A673 (cell line): ENCODE measurements around the gene APOBR. TPM values are rescaled to one million over a fixed set of nuclear protein-coding genes. Genes with fewer than 3 reads are reported as not detected.

Experiments
- BruUV-seq: library from RNA; stranded (reverse); fragments of 400-500 nt; replicated peaks from 2 replicates; lab custom pipeline; 2021; lab: Mats Ljungman, UMichigan
- CTCF ChIA-PET: fragments of 300-600 bp; sonication (Branson Sonifier 250); formaldehyde crosslinking; loops from one replicate; lab custom pipeline; 2022; ENCODE audit warnings: antibody characterized with exemption; lab: Charles Lee
- POLR2A ChIA-PET: fragments of 300-600 bp; sonication (Branson Sonifier 250); formaldehyde crosslinking; loops from one replicate; lab custom pipeline; 2022; ENCODE audit warnings: antibody characterized with exemption; ENCODE audit not compliant: low non-redundant PET; lab: Charles Lee
- DNase-seq: peaks from one replicate; pipeline ENCODE4 v3.0.0-alpha.2; 2015; ENCODE audit warnings: low spot score
- H3K27ac ChIP-seq: fragments of 200-600 bp; sonication (generic); 2 replicates; pipeline ENCODE4 v1.5.1; 2016; ENCODE audit warnings: mixed run types, low read depth, mild to moderate bottlenecking, mixed read lengths, antibody characterized with exemption, low read length; ENCODE audit not compliant: poor library complexity, severe bottlenecking
- H3K27me3 ChIP-seq: fragments of 200-600 bp; sonication (generic); replicated peaks from 2 replicates; pipeline ENCODE4 v1.6.1; 2017; ENCODE audit warnings: mixed run types, low read depth, mild to moderate bottlenecking, mixed read lengths, antibody characterized with exemption, low read length; ENCODE audit not compliant: insufficient read depth, poor library complexity
- H3K36me3 ChIP-seq: fragments of 200-600 bp; sonication (generic); 2 replicates; pipeline ENCODE4 v1.6.1; 2016; ENCODE audit warnings: mixed run types, mild to moderate bottlenecking, mixed read lengths, antibody characterized with exemption, low read length; ENCODE audit not compliant: insufficient read depth, poor library complexity, severe bottlenecking
- H3K4me1 ChIP-seq: fragments of 200-600 bp; sonication (generic); 2 replicates; pipeline ENCODE4 v1.6.1; 2017; ENCODE audit warnings: mixed run types, mild to moderate bottlenecking, mixed read lengths, antibody characterized with exemption, low read length; ENCODE audit not compliant: insufficient read depth, poor library complexity, severe bottlenecking
- H3K4me3 ChIP-seq: fragments of 200-600 bp; sonication (generic); 2 replicates; pipeline ENCODE4 v1.5.1; 2016; ENCODE audit warnings: low read depth, mixed run types, mild to moderate bottlenecking, mixed read lengths, low read length; ENCODE audit not compliant: poor library complexity, severe bottlenecking
- H3K9me3 ChIP-seq: fragments of 200-600 bp; sonication (generic); 2 replicates; pipeline ENCODE4 v1.6.1; 2016; ENCODE audit warnings: mixed run types, low read depth, mild to moderate bottlenecking, mixed read lengths, antibody characterized with exemption, low read length; ENCODE audit not compliant: poor library complexity, severe bottlenecking
- EZH2 ChIP-seq: fragments of 200-600 bp; sonication (generic); IDR thresholded peaks from 2 replicates; pipeline ENCODE4 v1.6.1; 2017; ENCODE audit warnings: borderline replicate concordance, low read depth, mild to moderate bottlenecking, mixed read lengths, antibody characterized with exemption, low read length; ENCODE audit not compliant: poor library complexity, severe bottlenecking
- intact Hi-C: fragments of 100-400 bp; cut with micrococcal nuclease; formaldehyde crosslinking; loops from one replicate; pipeline ENCODE4 v1.10.0; 2022; ENCODE audit not compliant: unreplicated experiment
- total RNA-seq: library from RNA; stranded (reverse); gene quantifications from 2 replicates; pipeline ENCODE4 v1.2.3, GENCODE V29; 2021
- TF ChIP-seq, protein P1 (sequence below): fragments of 300-800, 200-600 bp; sonication (generic); conservative IDR thresholded peaks from 2 replicates; pipeline ENCODE4 v1.5.1; 2017; ENCODE audit warnings: low read depth, mild to moderate bottlenecking, antibody characterized with exemption, low read length, moderate library complexity, mixed read lengths

The APOBR gene
- total RNA-seq, 1 experiment from 2014 or later, result not detected

GRCh38 chr16:28497386-28497785 is 2.9 kb downstream of the APOBR start:
- POLR2A ChIA-PET, result no interaction called here
- no peaks in the 10 kb centered on the region for H3K9me3 ChIP-seq
- TF ChIP-seq, protein P1, sequence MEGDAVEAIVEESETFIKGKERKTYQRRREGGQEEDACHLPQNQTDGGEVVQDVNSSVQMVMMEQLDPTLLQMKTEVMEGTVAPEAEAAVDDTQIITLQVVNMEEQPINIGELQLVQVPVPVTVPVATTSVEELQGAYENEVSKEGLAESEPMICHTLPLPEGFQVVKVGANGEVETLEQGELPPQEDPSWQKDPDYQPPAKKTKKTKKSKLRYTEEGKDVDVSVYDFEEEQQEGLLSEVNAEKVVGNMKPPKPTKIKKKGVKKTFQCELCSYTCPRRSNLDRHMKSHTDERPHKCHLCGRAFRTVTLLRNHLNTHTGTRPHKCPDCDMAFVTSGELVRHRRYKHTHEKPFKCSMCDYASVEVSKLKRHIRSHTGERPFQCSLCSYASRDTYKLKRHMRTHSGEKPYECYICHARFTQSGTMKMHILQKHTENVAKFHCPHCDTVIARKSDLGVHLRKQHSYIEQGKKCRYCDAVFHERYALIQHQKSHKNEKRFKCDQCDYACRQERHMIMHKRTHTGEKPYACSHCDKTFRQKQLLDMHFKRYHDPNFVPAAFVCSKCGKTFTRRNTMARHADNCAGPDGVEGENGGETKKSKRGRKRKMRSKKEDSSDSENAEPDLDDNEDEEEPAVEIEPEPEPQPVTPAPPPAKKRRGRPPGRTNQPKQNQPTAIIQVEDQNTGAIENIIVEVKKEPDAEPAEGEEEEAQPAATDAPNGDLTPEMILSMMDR, result no peak
- no peak for TF ChIP-seq EZH2

DNA sequence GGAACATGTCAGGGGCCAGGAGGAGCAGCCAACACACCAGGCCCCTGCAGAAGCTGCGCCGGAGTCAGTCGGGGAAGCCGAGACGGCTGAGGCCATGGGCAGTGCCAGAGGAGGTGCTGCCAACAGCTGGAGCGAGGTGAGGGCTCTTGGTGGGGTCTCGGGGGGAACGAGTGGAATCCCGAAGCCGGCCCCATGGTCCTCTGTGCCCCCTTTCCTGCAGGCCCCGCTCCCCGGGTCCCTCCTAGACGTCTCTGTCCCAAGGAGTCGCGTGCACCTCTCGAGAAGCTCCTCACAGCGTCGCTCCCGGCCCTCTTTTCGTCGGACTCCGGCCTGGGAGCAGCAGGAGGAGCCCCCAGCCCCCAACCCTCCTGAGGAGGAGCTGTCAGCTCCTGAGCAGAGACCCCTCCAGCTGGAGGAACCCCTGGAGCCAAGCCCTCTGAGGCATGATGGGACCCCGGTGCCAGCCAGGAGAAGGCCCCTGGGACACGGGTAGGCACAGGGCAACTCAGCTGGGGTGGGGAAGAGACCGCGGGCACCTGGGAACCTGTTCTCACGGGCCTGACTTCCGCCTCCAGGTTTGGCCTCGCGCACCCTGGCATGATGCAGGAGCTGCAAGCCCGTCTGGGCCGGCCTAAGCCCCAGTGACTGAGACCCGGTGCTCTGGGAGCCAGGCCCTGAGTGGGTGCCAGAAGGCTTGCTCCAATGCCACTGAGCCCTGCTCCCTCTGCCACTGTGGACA is 3.6 kb downstream of the APOBR start:
- no peak overlapping the region for H3K4me3 ChIP-seq
- H3K27me3 ChIP-seq, result no peaks in the 10 kb centered on the region
- H3K4me1 ChIP-seq, result no peaks in the 10 kb centered on the region
- no peak overlapping the region for H3K27ac ChIP-seq
- no peaks in the 10 kb centered on the region for H3K36me3 ChIP-seq
- no peak for DNase-seq
- no peaks in the 10 kb centered on the region for H3K9me3 ChIP-seq
- ChIA-PET CTCF (no interaction called here), POLR2A (no interaction called here)
- no TSS peak for BruUV-seq
- intact Hi-C loops, result loop anchor here (2.0 kb wide), 1 partner anchor 19 kb away; no protein-coding TSS in a partner anchor
- TF ChIP-seq EZH2, result no peak
- TF ChIP-seq, protein P1, result no peak

More at GRCh38 chr16:28497386-28497785, 2.9 kb downstream of the APOBR start:
- Histone ChIP-seq H3K27me3 (no peaks in the 10 kb centered on the region), H3K4me1 (no peaks in the 10 kb centered on the region), H3K4me3 (no peak overlapping the region), H3K36me3 (no peaks in the 10 kb centered on the region), H3K27ac (no peak overlapping the region)
- BruUV-seq, result no TSS peak
- intact Hi-C loops, result loop anchor here (2.0 kb wide), 1 partner anchor 19 kb away; no protein-coding TSS in a partner anchor
- CTCF ChIA-PET, result no interaction called here
- DNase-seq, result no peak

DNA sequence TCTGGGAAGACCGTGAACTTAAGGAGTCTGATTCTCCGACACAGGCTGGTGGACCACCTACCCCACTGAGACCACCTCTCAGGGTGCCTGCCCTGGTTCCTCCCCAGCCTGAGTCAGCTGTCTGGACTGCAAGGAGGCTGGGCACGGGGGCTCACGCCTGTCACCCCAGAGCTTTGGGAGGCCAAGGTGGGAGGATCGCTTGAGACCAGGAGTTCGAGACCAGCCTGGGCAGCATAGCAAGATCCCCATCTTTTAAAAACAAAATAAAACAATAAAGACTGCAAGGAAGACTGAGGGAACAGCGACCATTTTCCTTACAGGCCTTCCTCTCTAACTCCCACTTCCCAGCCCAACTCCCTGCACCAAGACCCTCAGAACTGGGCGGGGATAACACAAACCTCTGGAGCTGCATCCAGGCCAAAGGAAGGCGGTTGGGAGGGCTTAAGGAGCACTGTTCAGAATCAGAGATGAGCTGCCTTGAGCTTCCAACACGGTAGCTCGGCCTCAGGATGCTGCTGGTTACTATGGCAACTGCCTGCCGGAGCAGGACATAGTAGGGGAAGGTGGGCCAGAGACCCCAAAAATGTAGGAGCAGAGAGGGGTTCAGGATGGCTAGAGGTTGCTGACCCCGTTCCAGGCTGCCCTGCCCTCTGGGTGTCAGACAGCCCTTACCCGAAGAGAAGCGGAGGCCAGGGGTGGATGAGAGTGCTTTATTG is 4.4 kb downstream of the APOBR start:
- Histone ChIP-seq H3K4me3 (no peak overlapping the region), H3K9me3 (no peaks in the 10 kb centered on the region), H3K27ac (no peak overlapping the region), H3K4me1 (no peaks in the 10 kb centered on the region), H3K36me3 (no peaks in the 10 kb centered on the region), H3K27me3 (no peaks in the 10 kb centered on the region)
- no TSS peak for BruUV-seq
- DNase-seq, result no peak
- ChIA-PET CTCF (no interaction called here), POLR2A (no interaction called here)
- intact Hi-C loops, result no loop called here
- TF ChIP-seq, protein P1, result no peak
- TF ChIP-seq EZH2, result no peak
